Hippocampal formation (tissue), 2 donors: ENCODE data around the gene RAP1GDS1.
"Not testable (repeated sequence)": the region's sequence is repeated elsewhere in the genome, so short reads cannot be mapped to it uniquely, and the experiment has no call there.

Experiments
- DNase-seq, 2 donors: peaks; one replicate each; lab custom pipeline; 2025; lab: John Stamatoyannopoulos, UW

Gene RAP1GDS1

GRCh38 chr4:98288671-98289070 lies 27.5 kb downstream of the RAP1GDS1 start:
- not testable (repeated sequence) for DNase-seq

GRCh38 chr4:98289375-98289774 lies 28.2 kb downstream of the RAP1GDS1 start:
- no peak for DNase-seq

- no peak for DNase-seq
Observed at GRCh38 chr4:98290511-98290910, 29.3 kb downstream of the RAP1GDS1 start.

GRCh38 chr4:98293104-98293887 lies 32.1 kb downstream of the RAP1GDS1 start:
- DNase-seq: peak; percentile 5 to 49

- DNase-seq: no peak
Observed at GRCh38 chr4:98298022-98298421, 36.8 kb downstream of the RAP1GDS1 start.

GRCh38 chr4:98300706-98301105 lies 39.5 kb downstream of the RAP1GDS1 start:
- no peak for DNase-seq

GRCh38 chr4:98305576-98305975 lies 44.4 kb downstream of the RAP1GDS1 start:
- no peak for DNase-seq

- no peak for DNase-seq
Observed at GRCh38 chr4:98310867-98311266, 49.7 kb downstream of the RAP1GDS1 start.

- no peak for DNase-seq
Observed at GRCh38 chr4:98311656-98312055, 50.5 kb downstream of the RAP1GDS1 start.

GRCh38 chr4:98314791-98315565 lies 53.8 kb downstream of the RAP1GDS1 start:
- DNase-seq: no peak

GRCh38 chr4:98318521-98318920 lies 57.3 kb downstream of the RAP1GDS1 start:
- DNase-seq: no peak

GRCh38 chr4:98319021-98319420 lies 57.8 kb downstream of the RAP1GDS1 start:
- DNase-seq: no peak

- DNase-seq: no peak
Observed at GRCh38 chr4:98326168-98326567, 65.0 kb downstream of the RAP1GDS1 start.

- DNase-seq: no peak
Observed at GRCh38 chr4:98327694-98328093, 66.5 kb downstream of the RAP1GDS1 start.

- DNase-seq: not testable (repeated sequence)
Observed at GRCh38 chr4:98329879-98330640, 68.9 kb downstream of the RAP1GDS1 start.

GRCh38 chr4:98332017-98332416 lies 70.8 kb downstream of the RAP1GDS1 start:
- DNase-seq: no peak

GRCh38 chr4:98334461-98334860 lies 73.3 kb downstream of the RAP1GDS1 start:
- DNase-seq: no peak

- no peak for DNase-seq
Observed at GRCh38 chr4:98338761-98339438, 77.7 kb downstream of the RAP1GDS1 start.

GRCh38 chr4:98341309-98341708 lies 80.1 kb downstream of the RAP1GDS1 start:
- no peak for DNase-seq

GRCh38 chr4:98343626-98344025 lies 82.4 kb downstream of the RAP1GDS1 start:
- no peak for DNase-seq

- DNase-seq: no peak
Observed at GRCh38 chr4:98345838-98346237, 84.7 kb downstream of the RAP1GDS1 start.

- no peak for DNase-seq
Observed at GRCh38 chr4:98352396-98352795, 91.2 kb downstream of the RAP1GDS1 start.
